HepG2 (cell line): ENCODE measurements around the gene FRMD4A.

ENCODE experiments used
- ATF7 ChIP-seq, 2 experiments: fragments of 450-650 bp in 1 of 2; sonication (generic) in 1 of 2; formaldehyde crosslinking in 1 of 2; IDR thresholded peaks; 2 replicates each; pipeline versions ENCODE4 v1.4.0 to v1.6.1; 2016 to 2020; ENCODE audit warnings: antibody characterized with exemption in 1 of 2, mild to moderate bottlenecking in 1 of 2, missing genetic modification reagents in 1 of 2
- CEBPZ ChIP-seq: IDR thresholded peaks from 2 replicates; pipeline ENCODE4 v1.6.1; 2012; ENCODE audit warnings: low read length, improper control_type of control experiment
- MBNL3 ChIP-seq: fragments of 250-450 bp; sonication (Bioruptor Pico); conservative IDR thresholded peaks from 2 replicates; pipeline ENCODE4 v1.8.0; 2022; ENCODE audit warnings: mild to moderate bottlenecking, inconsistent platforms
- NFE2L1 ChIP-seq: sonication (generic); formaldehyde crosslinking; IDR thresholded peaks from 2 replicates; pipeline ENCODE4 v1.4.0; 2020; ENCODE audit warnings: missing genetic modification reagents, mild to moderate bottlenecking, borderline replicate concordance
- POLR2AphosphoS5 ChIP-seq: IDR thresholded peaks from 2 replicates; pipeline ENCODE4 v1.6.1; 2012; ENCODE audit warnings: low read depth, low read length
- SMAD9 ChIP-seq: sonication (generic); formaldehyde crosslinking; IDR thresholded peaks from 2 replicates; pipeline ENCODE4 v1.5.1; 2020; ENCODE audit warnings: mild to moderate bottlenecking, missing genetic modification reagents
- ZBTB49 ChIP-seq: sonication (generic); formaldehyde crosslinking; IDR thresholded peaks from 2 replicates; pipeline ENCODE4 v1.4.0; 2020; ENCODE audit warnings: missing genetic modification reagents, borderline replicate concordance
- ZNF143 ChIP-seq: sonication (generic); formaldehyde crosslinking; IDR thresholded peaks from 2 replicates; pipeline ENCODE4 v1.4.0; 2020; ENCODE audit warnings: missing genetic modification reagents
- TF ChIP-seq, protein P1 (sequence below): sonication (generic); formaldehyde crosslinking; IDR thresholded peaks from 2 replicates; pipeline ENCODE4 v1.5.0; 2020; ENCODE audit warnings: mild to moderate bottlenecking, missing genetic modification reagents, moderate library complexity
- TF ChIP-seq, protein P2 (sequence below): sonication (generic); formaldehyde crosslinking; IDR thresholded peaks from 2 replicates; pipeline ENCODE4 v1.8.1; 2023; ENCODE audit warnings: missing genetic modification reagents, inconsistent platforms, borderline replicate concordance
- TF ChIP-seq, protein P3 (sequence below): IDR thresholded peaks from 2 replicates; pipeline ENCODE4 v1.6.1; 2016; ENCODE audit warnings: missing genetic modification reagents, missing compliant biosample characterization

DNA sequence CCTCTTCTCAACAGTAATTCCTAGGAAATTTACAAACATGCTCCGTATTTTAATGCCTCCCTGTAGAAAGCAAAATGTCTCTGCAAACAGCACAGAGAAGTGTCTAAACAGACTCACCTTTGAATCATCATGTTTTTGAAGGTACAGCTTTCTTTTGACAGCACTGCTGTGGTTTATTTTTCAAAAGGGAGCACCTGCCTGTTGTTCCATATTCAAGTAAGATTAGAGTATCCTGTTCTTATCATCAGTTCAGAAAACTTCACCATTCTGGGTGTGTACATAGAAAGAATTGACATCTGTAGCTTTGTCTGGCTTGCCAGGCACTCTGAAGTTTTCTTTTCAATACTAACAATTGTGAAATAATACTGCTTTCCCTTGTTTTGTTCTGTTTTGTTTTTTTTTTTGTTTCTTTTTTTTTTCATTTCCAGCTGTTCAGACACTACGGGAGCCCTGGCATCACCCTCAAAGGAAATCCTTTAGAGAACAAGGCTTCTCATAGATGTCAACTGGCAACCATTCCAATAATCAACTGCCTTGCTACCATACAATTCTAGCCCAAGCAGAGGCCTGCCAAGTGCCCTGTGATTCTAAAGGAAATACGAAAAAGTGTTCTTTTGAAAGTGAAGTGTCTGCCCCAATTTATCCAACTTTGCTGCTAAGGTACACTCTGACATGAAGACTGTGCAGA, 468.0 kb downstream of the FRMD4A start:
- TF ChIP-seq MBNL3 (CRISPR knock-in tag), result no peak
- TF ChIP-seq, protein P1, sequence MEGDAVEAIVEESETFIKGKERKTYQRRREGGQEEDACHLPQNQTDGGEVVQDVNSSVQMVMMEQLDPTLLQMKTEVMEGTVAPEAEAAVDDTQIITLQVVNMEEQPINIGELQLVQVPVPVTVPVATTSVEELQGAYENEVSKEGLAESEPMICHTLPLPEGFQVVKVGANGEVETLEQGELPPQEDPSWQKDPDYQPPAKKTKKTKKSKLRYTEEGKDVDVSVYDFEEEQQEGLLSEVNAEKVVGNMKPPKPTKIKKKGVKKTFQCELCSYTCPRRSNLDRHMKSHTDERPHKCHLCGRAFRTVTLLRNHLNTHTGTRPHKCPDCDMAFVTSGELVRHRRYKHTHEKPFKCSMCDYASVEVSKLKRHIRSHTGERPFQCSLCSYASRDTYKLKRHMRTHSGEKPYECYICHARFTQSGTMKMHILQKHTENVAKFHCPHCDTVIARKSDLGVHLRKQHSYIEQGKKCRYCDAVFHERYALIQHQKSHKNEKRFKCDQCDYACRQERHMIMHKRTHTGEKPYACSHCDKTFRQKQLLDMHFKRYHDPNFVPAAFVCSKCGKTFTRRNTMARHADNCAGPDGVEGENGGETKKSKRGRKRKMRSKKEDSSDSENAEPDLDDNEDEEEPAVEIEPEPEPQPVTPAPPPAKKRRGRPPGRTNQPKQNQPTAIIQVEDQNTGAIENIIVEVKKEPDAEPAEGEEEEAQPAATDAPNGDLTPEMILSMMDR, result no peak
- no peak for TF ChIP-seq ZBTB49
- no peak for TF ChIP-seq SMAD9
- TF ChIP-seq NFE2L1, result no peak
- TF ChIP-seq POLR2AphosphoS5, result no peak
- no peak for TF ChIP-seq ATF7 (IDR thresholded peaks at IDR 0.05)
- no peak for TF ChIP-seq ATF7 (CRISPR knock-in tag; IDR thresholded peaks at IDR 0.05)
- TF ChIP-seq, protein P2, sequence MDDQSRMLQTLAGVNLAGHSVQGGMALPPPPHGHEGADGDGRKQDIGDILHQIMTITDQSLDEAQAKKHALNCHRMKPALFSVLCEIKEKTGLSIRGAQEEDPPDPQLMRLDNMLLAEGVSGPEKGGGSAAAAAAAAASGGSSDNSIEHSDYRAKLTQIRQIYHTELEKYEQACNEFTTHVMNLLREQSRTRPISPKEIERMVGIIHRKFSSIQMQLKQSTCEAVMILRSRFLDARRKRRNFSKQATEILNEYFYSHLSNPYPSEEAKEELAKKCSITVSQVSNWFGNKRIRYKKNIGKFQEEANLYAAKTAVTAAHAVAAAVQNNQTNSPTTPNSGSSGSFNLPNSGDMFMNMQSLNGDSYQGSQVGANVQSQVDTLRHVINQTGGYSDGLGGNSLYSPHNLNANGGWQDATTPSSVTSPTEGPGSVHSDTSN (CRISPR knock-in tag), result no peak
- no peak for TF ChIP-seq CEBPZ
- TF ChIP-seq, protein P3, sequence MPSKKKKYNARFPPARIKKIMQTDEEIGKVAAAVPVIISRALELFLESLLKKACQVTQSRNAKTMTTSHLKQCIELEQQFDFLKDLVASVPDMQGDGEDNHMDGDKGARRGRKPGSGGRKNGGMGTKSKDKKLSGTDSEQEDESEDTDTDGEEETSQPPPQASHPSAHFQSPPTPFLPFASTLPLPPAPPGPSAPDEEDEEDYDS (CRISPR knock-in tag), result no peak
- no peak for TF ChIP-seq ZNF143 (CRISPR knock-in tag)
